GM12891 (cell line): ENCODE results near the gene SYNPO.

Experiments used
- PAX5 ChIP-seq: IDR thresholded peaks from 2 replicates; pipeline ENCODE4 v1.6.1; 2011; ENCODE audit warnings: low read length, moderate library complexity, mild to moderate bottlenecking; ENCODE audit not compliant: insufficient read depth, severe bottlenecking
- POLR2A ChIP-seq: IDR thresholded peaks from 2 replicates; pipeline ENCODE4 v1.6.1; 2011; ENCODE audit warnings: low read depth, low read length, control low read depth
- POLR2AphosphoS5 ChIP-seq: IDR thresholded peaks from 2 replicates; pipeline ENCODE4 v1.6.1; 2011; ENCODE audit warnings: low read depth, low read length, control low read depth
- POU2F2 ChIP-seq: IDR thresholded peaks from 2 replicates; pipeline ENCODE4 v1.6.1; 2011; ENCODE audit warnings: low read depth, mild to moderate bottlenecking, control low read depth, low read length, moderate library complexity
- SPI1 ChIP-seq: IDR thresholded peaks from 2 replicates; pipeline ENCODE4 v1.6.1; 2011; ENCODE audit warnings: low read depth, low read length, control low read depth
- TAF1 ChIP-seq: IDR thresholded peaks from 2 replicates; pipeline ENCODE4 v1.6.1; 2011; ENCODE audit warnings: low read depth, low read length, control low read depth

DNA sequence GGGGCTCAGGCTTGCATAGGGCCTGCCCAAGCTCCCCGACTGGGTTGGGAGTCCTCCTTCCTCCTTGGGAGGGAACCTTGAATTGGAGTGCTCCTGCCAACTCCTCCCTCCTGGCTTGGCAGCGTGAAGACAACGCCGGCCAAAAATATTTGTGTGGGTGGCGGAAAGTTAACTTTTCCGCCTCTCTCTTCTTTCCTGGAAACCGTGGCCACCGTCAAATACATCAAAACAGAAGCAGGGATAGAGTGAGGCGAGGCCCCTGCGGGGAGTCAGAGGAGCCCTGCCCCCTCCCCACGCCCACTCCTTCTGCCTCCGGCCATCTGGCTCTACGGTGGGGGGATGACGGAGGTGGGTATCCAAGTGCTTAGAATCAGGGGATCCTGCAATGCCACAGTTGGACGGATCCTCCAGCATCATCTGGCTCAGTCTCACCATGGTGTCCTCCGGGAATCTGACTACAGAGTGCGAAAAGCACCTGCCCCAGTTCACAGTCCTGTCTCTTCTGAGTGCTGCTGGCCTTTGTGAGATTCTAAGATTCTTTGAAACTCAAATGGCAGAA is 25.2 kb upstream of the SYNPO start:
- TF ChIP-seq POLR2A (no peak), TAF1 (no peak), POLR2AphosphoS5 (no peak), SPI1 (no peak), PAX5 (no peak), POU2F2 (no peak)
